Measurements from ENCODE around the gene ULK1.

Gene ULK1

GRCh38 chr12:131965073-131965472 lies 70.7 kb downstream of the ULK1 start:
- no peak for DNase-seq (ENCODE audit: low read depth in 2 of 2)

GRCh38 chr12:131971226-131971625 lies 76.8 kb downstream of the ULK1 start:
- no peak for DNase-seq (ENCODE audit: low read depth in 2 of 2)

Data from stimulated activated CD8-positive, alpha-beta memory T cell treated with anti-CD3 and anti-CD28 coated beads, Interleukin-15, amount 100 ng/mL, for 4 hours (primary cell).